Hypothalamus (tissue), 51 donors: ENCODE results near the gene UBALD1.
A peak's percentile ranks its signal among the peaks of the same experiment; 100 is the strongest.

ENCODE experiments used
- DNase-seq, 51 donors: peaks; one replicate each; lab custom pipeline; 2025; lab: John Stamatoyannopoulos, UW

Gene UBALD1

GRCh38 chr16:4614571-4615383, at the start of gene UBALD1:
TSS of gene UBALD1 (minus strand) at chr16:4614888. CDS start at chr16:4614797, 91 bp downstream.
- peak; percentile 17 to 87 (median 72) for DNase-seq

- DNase-seq = peak in 32 of 51 donors; percentile 11 to 60 (median 35)
Measured at GRCh38 chr16:4663777-4664465, 49.2 kb upstream of the UBALD1 start.

GRCh38 chr16:4663465-4663776, 48.7 kb upstream of the UBALD1 start:
- DNase-seq = peak in 3 of 51 donors; percentile 47 to 50 (median 48)

DNA sequence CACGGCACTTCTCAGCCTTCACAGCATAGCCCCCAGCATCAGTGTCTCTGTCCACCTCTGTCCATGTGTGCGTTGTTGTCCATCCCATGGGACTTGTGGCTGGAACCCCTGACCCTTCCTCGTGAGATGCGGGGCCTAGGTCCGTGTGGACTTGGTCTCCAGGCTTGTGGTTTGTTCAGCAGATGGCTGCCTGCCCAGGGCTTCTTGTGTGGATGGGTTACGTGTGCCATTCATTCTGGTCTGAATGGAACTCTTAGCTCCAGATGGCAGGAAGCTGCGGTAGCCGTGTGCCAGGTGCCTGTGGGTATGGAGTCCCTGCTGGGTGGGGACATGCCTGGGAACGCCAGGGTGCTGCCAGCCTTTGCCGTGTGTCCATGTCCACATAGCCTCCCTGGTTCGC, 47.0 kb upstream of the UBALD1 start:
- peak in 26 of 51 donors; percentile 10 to 73 (median 38) for DNase-seq

- peak in 33 of 51 donors; percentile 12 to 90 (median 54) for DNase-seq
Measured at GRCh38 chr16:4660454-4661007, 45.8 kb upstream of the UBALD1 start.

- DNase-seq = no peak
Measured at GRCh38 chr16:4659363-4660353, 45.0 kb upstream of the UBALD1 start.

DNA sequence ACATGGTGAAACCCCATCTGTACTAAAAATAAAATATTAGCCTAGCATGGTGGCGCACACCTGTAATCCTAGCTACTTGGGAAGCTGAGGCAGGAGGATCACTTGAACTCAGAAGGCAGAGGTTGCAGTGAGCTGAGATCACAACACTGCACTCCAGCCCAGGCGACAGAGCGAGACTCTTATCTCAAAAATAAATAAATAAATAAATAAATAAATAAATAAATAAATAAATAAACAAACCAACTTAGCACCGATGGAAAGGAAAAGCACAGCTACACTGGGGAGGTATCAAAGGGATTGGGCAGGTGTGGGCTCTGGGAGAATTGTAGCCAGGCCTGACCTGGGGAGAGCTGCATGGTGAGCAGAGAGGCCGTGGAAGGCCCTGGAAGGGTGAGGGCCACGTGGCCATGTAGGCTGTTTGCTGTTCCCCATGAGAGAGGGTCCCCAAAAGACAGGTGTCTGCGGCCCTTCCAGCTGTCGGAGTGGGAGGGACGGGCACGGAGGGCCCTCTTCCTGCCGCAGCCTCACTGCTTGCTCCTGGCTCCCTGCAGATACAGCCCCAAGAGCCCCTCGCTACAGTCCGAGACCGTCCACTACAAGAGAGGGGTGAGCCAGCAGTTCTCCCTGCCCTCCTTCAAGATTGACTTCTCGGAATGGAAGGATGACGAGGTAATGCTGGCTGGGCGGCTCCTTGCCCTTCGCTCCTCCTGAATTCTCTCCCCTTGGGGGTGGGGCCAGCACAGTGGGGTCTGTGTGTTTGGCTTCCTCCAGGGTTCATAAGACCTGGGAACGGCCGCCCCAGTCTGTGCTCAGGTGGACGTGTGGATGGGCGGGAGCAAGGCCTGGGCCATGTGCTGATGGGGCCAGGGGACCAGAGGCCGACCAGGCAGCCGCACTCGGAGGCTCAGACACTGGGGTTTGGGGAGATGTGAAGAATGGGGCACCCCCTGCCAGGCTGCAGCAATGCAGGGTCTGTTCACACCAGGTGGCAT, 42.3 kb upstream of the UBALD1 start:
- no peak for DNase-seq

GRCh38 chr16:4656221-4656620, 41.5 kb upstream of the UBALD1 start:
- DNase-seq = no peak

DNA sequence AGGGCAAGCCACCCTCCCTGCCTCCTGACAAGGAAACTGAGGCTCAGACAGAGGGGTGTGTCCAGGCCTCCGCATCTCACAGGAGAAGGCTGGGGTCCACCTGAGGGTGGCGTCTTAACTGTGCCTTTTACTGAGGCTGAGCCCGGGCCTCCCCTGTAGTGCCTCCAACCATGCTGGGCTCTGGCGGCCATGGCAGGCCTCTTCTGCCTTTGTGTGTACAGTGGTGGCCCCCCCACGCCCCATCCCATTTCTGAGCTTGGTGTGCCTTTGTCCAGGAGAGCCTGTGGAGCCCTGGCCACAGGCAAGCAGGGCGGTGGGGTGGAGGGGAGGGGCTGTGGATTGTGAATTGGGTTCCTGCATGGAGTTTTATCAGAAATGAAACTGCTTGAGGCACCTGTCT, 41.1 kb upstream of the UBALD1 start:
- DNase-seq = no peak

GRCh38 chr16:4654964-4655590, 40.4 kb upstream of the UBALD1 start:
- no peak for DNase-seq

- no peak for DNase-seq
Measured at GRCh38 chr16:4654011-4654963, 39.6 kb upstream of the UBALD1 start.

GRCh38 chr16:4652561-4652960, 37.9 kb upstream of the UBALD1 start:
- no peak for DNase-seq

DNA sequence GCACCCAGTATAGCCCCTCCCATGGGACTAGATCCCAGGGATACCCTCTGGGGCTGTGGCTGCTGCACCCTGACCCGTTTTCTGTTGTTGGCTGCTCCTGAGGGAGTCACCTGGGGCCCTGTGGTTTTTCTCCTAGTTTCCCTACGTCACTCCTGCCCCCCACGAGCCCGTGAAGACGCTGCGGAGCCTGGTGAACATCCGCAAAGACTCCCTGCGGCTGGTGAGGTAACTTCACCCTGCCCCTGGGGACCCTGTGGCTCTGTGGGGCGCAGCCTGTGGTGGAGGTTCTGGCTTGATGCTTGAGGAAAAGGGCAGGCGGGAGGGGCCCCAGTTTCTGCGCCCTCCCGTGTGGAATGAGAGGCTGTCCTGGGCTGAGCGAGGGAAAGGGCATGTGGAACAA, 37.1 kb upstream of the UBALD1 start:
- no peak for DNase-seq

DNA sequence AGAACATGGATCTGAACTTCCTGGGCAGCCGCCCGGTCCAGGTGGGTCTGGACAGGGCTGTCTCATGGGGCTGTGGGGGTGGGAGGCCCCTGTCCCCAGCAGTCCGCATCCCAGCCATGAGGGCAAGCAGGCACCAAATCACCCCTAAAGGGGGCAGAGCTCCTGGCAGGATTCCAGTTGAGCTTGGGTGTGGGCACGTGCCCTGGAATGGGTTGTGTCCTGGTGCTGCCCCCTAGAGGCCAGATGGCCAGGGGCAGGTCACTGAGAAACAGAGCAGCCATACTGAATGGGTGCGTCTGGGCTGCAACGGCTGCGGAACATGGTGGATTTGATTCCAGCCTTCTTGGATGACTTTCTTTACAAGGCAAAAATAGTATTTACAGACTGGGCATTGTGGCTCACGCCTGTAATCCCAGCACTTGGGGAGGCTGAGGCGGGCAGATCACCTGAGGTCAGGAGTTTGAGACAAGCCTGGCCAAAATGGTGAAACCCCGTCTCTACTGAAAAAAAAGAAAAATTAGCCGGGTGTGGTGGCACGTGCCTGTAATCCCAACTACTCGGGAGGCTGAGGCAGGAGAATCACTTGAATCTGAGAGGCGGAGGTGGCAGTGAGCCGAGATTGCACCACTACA, 35.9 kb upstream of the UBALD1 start:
- peak in 6 of 51 donors; percentile 2 to 39 (median 20) for DNase-seq

DNA sequence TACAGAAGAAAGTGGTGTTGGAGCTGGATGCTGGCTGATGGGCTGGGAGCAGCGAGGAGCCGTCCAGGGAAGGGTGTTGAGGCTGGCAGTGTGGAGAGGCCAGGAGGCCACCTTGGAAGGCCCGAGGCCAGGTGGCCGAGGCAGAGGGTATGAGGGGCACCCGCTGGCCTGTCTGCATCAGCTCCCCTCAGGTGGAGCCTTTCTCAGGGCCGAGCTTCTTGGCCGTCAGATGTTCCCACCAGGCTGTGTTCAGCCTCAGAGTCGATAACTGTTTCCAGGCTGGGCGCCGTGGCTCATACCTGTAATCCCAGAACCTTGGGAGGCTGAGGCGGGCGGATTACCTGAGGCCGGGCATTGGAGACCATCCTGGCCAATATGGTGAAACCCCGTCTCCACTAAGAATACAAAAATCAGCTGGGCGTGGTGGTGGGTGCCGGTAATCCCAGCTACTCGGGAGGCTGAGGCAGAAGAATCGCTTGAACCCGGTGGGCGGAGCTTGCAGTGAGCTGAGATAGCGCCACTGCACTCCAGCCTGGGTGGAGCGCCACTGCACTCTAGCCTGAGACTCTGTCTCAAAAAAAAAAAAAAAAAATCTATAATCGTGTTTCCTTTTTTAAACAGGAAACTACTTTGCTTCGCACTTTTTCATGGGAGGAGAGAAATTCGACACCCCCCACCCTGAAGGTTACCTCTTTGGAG, 35.2 kb upstream of the UBALD1 start:
- DNase-seq = no peak

GRCh38 chr16:4648917-4649316, 34.2 kb upstream of the UBALD1 start:
- no peak for DNase-seq

DNA sequence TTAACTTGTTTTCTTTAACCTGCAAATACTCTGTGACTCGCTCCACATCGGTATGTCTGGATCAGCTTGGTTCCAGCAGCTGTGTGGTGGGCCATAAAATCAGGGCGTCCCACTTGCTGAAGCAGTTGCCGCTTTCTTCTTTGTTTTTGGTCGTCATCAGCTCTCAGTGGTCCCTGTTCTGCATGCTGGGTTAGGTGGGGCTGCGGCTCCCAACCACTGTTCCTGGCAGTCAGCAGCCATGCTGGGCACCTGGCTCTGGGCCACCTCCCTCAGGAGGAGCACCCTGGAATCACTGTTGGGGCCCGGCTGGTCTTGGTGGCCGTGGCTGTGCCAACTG, 32.9 kb upstream of the UBALD1 start:
- DNase-seq = no peak
